H1 (cell line): ENCODE measurements around the gene A4GALT. TPM values are rescaled to one million over a fixed set of nuclear protein-coding genes. Genes with fewer than 3 reads are reported as not detected.

Experiments
- CBX5 ChIP-seq: fragments of 300-800, 300-1000 bp; sonication (generic); IDR thresholded peaks from 2 replicates; pipeline ENCODE4 v1.7.1; 2016; ENCODE audit warnings: antibody characterized with exemption, low read length, low read depth
- CHD7 ChIP-seq: fragments of 300-600 bp; sonication (generic); IDR thresholded peaks from 2 replicates; pipeline ENCODE4 v1.7.1; 2012; ENCODE audit warnings: low read length, moderate library complexity, mild to moderate bottlenecking, inconsistent platforms; ENCODE audit not compliant: insufficient replicate concordance
- EGR1 ChIP-seq: IDR thresholded peaks from 2 replicates; pipeline ENCODE4 v1.6.1; 2011; ENCODE audit warnings: low read depth, low read length, borderline replicate concordance
- POU5F1 ChIP-seq: IDR thresholded peaks from 2 replicates; pipeline ENCODE4 v1.6.1; 2011; ENCODE audit warnings: low read depth, mild to moderate bottlenecking, low read length, moderate library complexity
- ZNF274 ChIP-seq: IDR thresholded peaks from 2 replicates; pipeline ENCODE4 v1.7.0; 2012; ENCODE audit warnings: low read length, borderline replicate concordance; ENCODE audit errors: extremely low read depth
- polyA plus RNA-seq, 7 experiments: library from polyadenylated mRNA; depleted of rRNA in 3 of 7; stranded (reverse) in 5 of 7; unstranded in 2 of 7; fragments of >200 nt in 5 of 7; fragments of 200-250 nt in 2 of 7; gene quantifications; 1 replicate in 5 of 7; 2 replicates in 1 of 7; 4 replicates in 1 of 7; pipeline versions ENCODE4 v1.2.1 to v1.2.3, GENCODE V29; 2011 to 2013; ENCODE audit warnings: missing spikeins in 2 of 7, mixed read lengths in 2 of 7
- total RNA-seq: library from RNA; stranded (reverse); fragmentation: NEBNext Ultra II Directional; extraction: Animal tissue kit (Norgen Biotek cat#: 25700); gene quantifications from 2 replicates; pipeline ENCODE4 v1.2.1, GENCODE V29; 2021

Gene A4GALT
- total and polyA plus RNA-seq, 2 of the 8 experiments (the other 6 are each of a cell fraction or from before 2014, with no cell fraction given): 7.2 to 13.8 TPM

- TF ChIP-seq CHD7: no peak
- no peak for TF ChIP-seq CBX5
- no peak for TF ChIP-seq ZNF274
- no peak for TF ChIP-seq POU5F1
- TF ChIP-seq EGR1: no peak
Observed at GRCh38 chr22:42732081-42732480, 11.4 kb upstream of the A4GALT start (continued).
